K562 (cell line): ENCODE results near the gene SLC4A5.

Source experiments
- ASH1L ChIP-seq: fragments of 450-650 bp; IDR thresholded peaks from 2 replicates; pipeline ENCODE4 v1.6.1; 2018; ENCODE audit warnings: borderline replicate concordance, mild to moderate bottlenecking, low read depth; ENCODE audit not compliant: partially characterized antibody
- CBX1 ChIP-seq: sonication (generic); IDR thresholded peaks from 2 replicates; pipeline ENCODE4 v1.6.1; 2016; ENCODE audit warnings: antibody characterized with exemption, low read depth, mild to moderate bottlenecking
- CBX8 ChIP-seq: fragments of 200-600 bp; sonication (generic); IDR thresholded peaks from 2 replicates; pipeline ENCODE4 v1.6.1; 2012; ENCODE audit warnings: borderline replicate concordance, mixed run types, low read depth, mild to moderate bottlenecking, moderate library complexity, mixed read lengths, low read length, control low read depth, inconsistent platforms; ENCODE audit not compliant: poor library complexity, severe bottlenecking; ENCODE audit errors: extremely low read depth
- ETV6 ChIP-seq, 3 experiments: fragments of 150-350 bp in 1 of 3; sonication (generic) in 1 of 3; formaldehyde crosslinking in 1 of 3; IDR thresholded peaks; 2 replicates each; pipeline versions ENCODE4 v1.6.1 to v1.8.0; 2014 to 2022; ENCODE audit warnings: borderline replicate concordance in 2 of 3, low read depth in 2 of 3, antibody characterized with exemption in 1 of 3, low read length in 1 of 3, mild to moderate bottlenecking in 1 of 3, missing genetic modification reagents in 1 of 3
- MAX ChIP-seq: sonication (generic); formaldehyde crosslinking; IDR thresholded peaks from 2 replicates; pipeline ENCODE4 v1.9.0; 2022; ENCODE audit warnings: mild to moderate bottlenecking, missing genetic modification reagents
- MNT ChIP-seq, 2 experiments: fragments of 450-650 bp; conservative IDR thresholded peaks; 2 replicates each; pipeline ENCODE4 v1.6.1; 2017; ENCODE audit warnings: mild to moderate bottlenecking in 2 of 2, moderate library complexity in 2 of 2
- NR4A1 ChIP-seq, 2 experiments: fragments of 250-450 bp in 1 of 2; fragments of 450-650 bp in 1 of 2; sonication (Bioruptor Pico) in 1 of 2; IDR thresholded peaks; 2 replicates each; pipeline versions ENCODE4 v1.4.0 to v1.6.1; 2016 to 2020; ENCODE audit warnings: mild to moderate bottlenecking in 2 of 2, missing compliant biosample characterization in 1 of 2, missing genetic modification characterization in 1 of 2, moderate library complexity in 1 of 2
- POLR2A ChIP-seq: fragments of 450-650 bp; conservative IDR thresholded peaks from 2 replicates; pipeline ENCODE4 v1.6.1; 2016
- POLR2AphosphoS5 ChIP-seq: IDR thresholded peaks from 2 replicates; pipeline ENCODE4 v1.6.1; 2011; ENCODE audit warnings: mild to moderate bottlenecking, low read depth, low read length, moderate library complexity; ENCODE audit not compliant: control insufficient read depth, insufficient read depth
- RUNX1 ChIP-seq: sonication (generic); IDR thresholded peaks from 2 replicates; pipeline ENCODE4 v1.6.1; 2016; ENCODE audit warnings: antibody characterized with exemption, low read depth
- TCF15 ChIP-seq: fragments of 250-450 bp; sonication (Bioruptor Pico); IDR thresholded peaks from 2 replicates; pipeline ENCODE4 v1.8.0; 2022; ENCODE audit warnings: moderate library complexity, mild to moderate bottlenecking, inconsistent platforms
- ZNF449 ChIP-seq: fragments of 250-450 bp; sonication (Bioruptor Pico); IDR thresholded peaks from 2 replicates; pipeline ENCODE4 v1.8.0; 2022; ENCODE audit warnings: moderate library complexity, mild to moderate bottlenecking, inconsistent platforms
- TF ChIP-seq, protein P1 (sequence below): sonication (generic); formaldehyde crosslinking; IDR thresholded peaks from 2 replicates; pipeline ENCODE4 v1.8.0; 2023; ENCODE audit warnings: mild to moderate bottlenecking, missing genetic modification reagents

DNA sequence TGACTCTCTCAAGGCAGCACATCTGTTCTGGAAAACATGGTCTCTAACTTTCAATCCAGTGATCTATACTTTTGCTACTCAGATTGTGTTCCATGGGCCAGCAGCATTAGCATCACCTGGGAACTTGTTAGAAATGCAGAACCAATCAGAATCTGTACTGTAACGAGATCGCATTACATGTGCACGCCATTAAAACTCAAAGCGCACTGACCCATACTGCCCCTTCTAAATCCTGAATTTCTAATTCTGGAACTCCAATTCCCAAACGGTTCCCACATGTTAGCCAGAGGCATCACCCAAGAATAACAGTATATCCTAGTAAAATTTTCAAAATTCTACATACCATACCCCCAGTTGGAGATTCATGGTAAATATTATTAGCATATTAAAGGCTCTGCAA, 47.4 kb upstream of the SLC4A5 start:
- TF ChIP-seq MAX (CRISPR knock-in tag) (no peak), POLR2AphosphoS5 (no peak), ZNF449 (CRISPR knock-in tag) (no peak), CBX8 (no peak), RUNX1 (no peak), ETV6 (IDR thresholded peaks at IDR 0.05; ENCODE audit: borderline replicate concordance in 1 of 2, low read depth in 2 of 2, low read length in 1 of 2) (no peak), ETV6 (CRISPR knock-in tag; IDR thresholded peaks at IDR 0.05; ENCODE audit: borderline replicate concordance) (no peak), ASH1L (no peak), NR4A1 (CRISPR knock-in tag; IDR thresholded peaks at IDR 0.05) (no peak), NR4A1 (tag; IDR thresholded peaks at IDR 0.05) (no peak), MNT (conservative IDR thresholded peaks at IDR 0.05) (no peak), TCF15 (CRISPR knock-in tag) (no peak), POLR2A (no peak), CBX1 (no peak)
- TF ChIP-seq, protein P1, sequence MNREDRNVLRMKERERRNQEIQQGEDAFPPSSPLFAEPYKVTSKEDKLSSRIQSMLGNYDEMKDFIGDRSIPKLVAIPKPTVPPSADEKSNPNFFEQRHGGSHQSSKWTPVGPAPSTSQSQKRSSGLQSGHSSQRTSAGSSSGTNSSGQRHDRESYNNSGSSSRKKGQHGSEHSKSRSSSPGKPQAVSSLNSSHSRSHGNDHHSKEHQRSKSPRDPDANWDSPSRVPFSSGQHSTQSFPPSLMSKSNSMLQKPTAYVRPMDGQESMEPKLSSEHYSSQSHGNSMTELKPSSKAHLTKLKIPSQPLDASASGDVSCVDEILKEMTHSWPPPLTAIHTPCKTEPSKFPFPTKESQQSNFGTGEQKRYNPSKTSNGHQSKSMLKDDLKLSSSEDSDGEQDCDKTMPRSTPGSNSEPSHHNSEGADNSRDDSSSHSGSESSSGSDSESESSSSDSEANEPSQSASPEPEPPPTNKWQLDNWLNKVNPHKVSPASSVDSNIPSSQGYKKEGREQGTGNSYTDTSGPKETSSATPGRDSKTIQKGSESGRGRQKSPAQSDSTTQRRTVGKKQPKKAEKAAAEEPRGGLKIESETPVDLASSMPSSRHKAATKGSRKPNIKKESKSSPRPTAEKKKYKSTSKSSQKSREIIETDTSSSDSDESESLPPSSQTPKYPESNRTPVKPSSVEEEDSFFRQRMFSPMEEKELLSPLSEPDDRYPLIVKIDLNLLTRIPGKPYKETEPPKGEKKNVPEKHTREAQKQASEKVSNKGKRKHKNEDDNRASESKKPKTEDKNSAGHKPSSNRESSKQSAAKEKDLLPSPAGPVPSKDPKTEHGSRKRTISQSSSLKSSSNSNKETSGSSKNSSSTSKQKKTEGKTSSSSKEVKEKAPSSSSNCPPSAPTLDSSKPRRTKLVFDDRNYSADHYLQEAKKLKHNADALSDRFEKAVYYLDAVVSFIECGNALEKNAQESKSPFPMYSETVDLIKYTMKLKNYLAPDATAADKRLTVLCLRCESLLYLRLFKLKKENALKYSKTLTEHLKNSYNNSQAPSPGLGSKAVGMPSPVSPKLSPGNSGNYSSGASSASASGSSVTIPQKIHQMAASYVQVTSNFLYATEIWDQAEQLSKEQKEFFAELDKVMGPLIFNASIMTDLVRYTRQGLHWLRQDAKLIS (CRISPR knock-in tag), result no peak
